Subcutaneous adipose tissue (tissue), 4 donors: ENCODE results near the gene LAMP5. TPM values are rescaled to one million over a fixed set of nuclear protein-coding genes. Genes with fewer than 3 reads are reported as not detected.

Experiments used
- CTCF ChIP-seq: fragments of 450-650 bp; IDR thresholded peaks from one replicate; pipeline ENCODE4 v1.5.1; 2016; ENCODE audit warnings: low read depth, mild to moderate bottlenecking, control low read depth, antibody characterized with exemption, moderate library complexity
- total RNA-seq, 4 donors: library from RNA; depleted of rRNA; stranded (reverse); fragments of >200 nt; gene quantifications; one replicate each; pipeline ENCODE4 v1.1.0, GENCODE V29; 2016

The LAMP5 gene
- total RNA-seq, 4 donors from 2014 or later = not detected

GRCh38 chr20:9499126-9499899 is 15.1 kb upstream of the LAMP5 start:
- TF ChIP-seq CTCF = no peak

- TF ChIP-seq CTCF = no peak
These were observed 14.3 kb upstream of the LAMP5 start for GRCh38 chr20:9500121-9500520.

GRCh38 chr20:9501473-9501872 is 12.9 kb upstream of the LAMP5 start:
- TF ChIP-seq CTCF = no peak

DNA sequence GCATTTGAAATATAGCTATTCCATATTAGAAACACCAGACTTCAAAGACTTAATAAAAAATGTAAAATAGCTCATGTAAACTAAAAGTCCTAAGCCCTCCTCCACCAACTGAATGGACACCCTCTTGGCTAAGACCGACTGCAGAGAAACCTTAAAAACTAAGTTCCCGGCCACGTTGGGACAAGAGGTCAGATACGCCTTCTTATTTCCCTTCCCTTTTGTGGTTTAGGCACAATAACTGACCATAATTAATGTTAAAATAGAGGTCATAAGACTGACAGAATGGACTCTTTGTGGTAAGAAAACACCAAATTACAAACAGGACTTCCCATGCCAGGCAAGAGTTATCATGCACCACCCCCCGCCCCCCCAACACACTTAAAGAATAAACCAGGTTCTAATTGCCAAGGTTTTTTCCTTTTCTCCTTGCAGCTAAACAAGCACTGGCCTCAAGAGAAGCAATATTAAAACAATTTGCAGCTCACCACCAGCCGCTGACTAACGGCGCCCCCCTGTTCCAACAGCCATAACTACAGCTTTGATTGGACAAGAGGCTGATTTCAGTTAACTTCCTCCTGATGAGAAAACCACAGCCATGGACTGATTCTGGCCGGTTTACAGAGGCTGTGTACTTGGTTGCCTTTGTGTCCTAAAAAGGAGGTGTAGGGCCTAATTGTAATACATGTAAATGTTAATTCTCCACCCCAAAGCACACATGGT is 10.7 kb upstream of the LAMP5 start:
- no peak for TF ChIP-seq CTCF

DNA sequence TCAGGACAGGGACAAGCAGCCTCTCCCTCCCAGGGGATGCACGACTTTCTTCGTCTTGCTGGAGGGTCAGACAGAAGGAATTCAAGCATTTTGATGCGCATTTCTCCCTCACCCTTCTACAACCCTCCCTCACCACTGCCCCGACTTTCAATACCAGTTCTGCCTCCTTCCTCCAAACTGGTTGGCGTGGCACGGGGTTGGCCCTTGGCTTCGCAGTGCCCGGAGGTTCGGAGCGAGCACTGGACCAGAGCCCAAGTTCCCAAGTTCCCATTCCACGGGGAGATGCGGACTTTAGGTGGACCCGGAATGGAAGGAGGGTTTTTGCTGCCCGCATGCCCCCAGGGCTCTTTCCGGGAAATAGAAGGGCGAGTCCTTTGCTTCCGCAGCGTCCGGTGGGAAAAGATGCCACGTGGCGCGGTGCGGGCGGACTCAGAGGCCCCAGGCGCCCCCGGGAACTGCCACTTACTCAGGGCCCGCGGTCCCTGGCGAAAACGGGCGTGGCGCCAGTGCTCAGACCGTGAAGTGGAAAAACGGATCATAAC is 8.0 kb upstream of the LAMP5 start:
- no peak for TF ChIP-seq CTCF

GRCh38 chr20:9506964-9507369 is 7.4 kb upstream of the LAMP5 start:
- no peak for TF ChIP-seq CTCF

GRCh38 chr20:9507544-9508239 is 6.7 kb upstream of the LAMP5 start:
- TF ChIP-seq CTCF = no peak
